HG02973 (cell line): ENCODE results near the gene TASP1.
"Not testable (repeated sequence)": the region's sequence is repeated elsewhere in the genome, so short reads cannot be mapped to it uniquely, and the experiment has no call there.

Experiments used
- ATAC-seq: cut with Tn5 transposase; IDR thresholded peaks from one replicate; pipeline ENCODE4 v1.9.1; 2021; ENCODE audit warnings: moderate library complexity; ENCODE audit not compliant: unreplicated experiment

Gene TASP1

GRCh38 chr20:13648291-13649228, 9.8 kb upstream of the TASP1 start:
- ATAC-seq: no peak

- no peak for ATAC-seq
Measured at GRCh38 chr20:13644010-13644409, 5.3 kb upstream of the TASP1 start.

GRCh38 chr20:13639150-13639497, 392 bp upstream of the TASP1 start:
- ATAC-seq: no peak

- ATAC-seq: no peak
Measured at GRCh38 chr20:13638162-13638495, 603 bp downstream of the TASP1 start.

- no peak for ATAC-seq
Measured at GRCh38 chr20:13632431-13632830, 6.3 kb downstream of the TASP1 start.

- not testable (repeated sequence) for ATAC-seq
Measured at GRCh38 chr20:13627525-13627924, 11.2 kb downstream of the TASP1 start.

- ATAC-seq: no peak
Measured at GRCh38 chr20:13626724-13627123, 12.0 kb downstream of the TASP1 start.

GRCh38 chr20:13625304-13625979, 13.3 kb downstream of the TASP1 start:
- no peak for ATAC-seq

- ATAC-seq: not testable (repeated sequence)
Measured at GRCh38 chr20:13619415-13619814, 19.3 kb downstream of the TASP1 start.

GRCh38 chr20:13618456-13618855, 20.3 kb downstream of the TASP1 start:
- ATAC-seq: not testable (repeated sequence)

- not testable (repeated sequence) for ATAC-seq
Measured at GRCh38 chr20:13617585-13617984, 21.1 kb downstream of the TASP1 start.

GRCh38 chr20:13616713-13617112, 22.0 kb downstream of the TASP1 start:
- ATAC-seq: not testable (repeated sequence)

- no peak for ATAC-seq
Measured at GRCh38 chr20:13613917-13614316, 24.8 kb downstream of the TASP1 start.

GRCh38 chr20:13611611-13612125, 27.1 kb downstream of the TASP1 start:
- no peak for ATAC-seq

GRCh38 chr20:13610184-13610583, 28.5 kb downstream of the TASP1 start:
- no peak for ATAC-seq

GRCh38 chr20:13608066-13608465, 30.7 kb downstream of the TASP1 start:
- ATAC-seq: no peak

GRCh38 chr20:13593423-13593822, 45.3 kb downstream of the TASP1 start:
- ATAC-seq: not testable (repeated sequence)

GRCh38 chr20:13588049-13588448, 50.7 kb downstream of the TASP1 start:
- ATAC-seq: no peak

GRCh38 chr20:13587370-13587769, 51.4 kb downstream of the TASP1 start:
- ATAC-seq: no peak

- no peak for ATAC-seq
Measured at GRCh38 chr20:13586133-13586532, 52.6 kb downstream of the TASP1 start.

GRCh38 chr20:13581451-13581850, 57.3 kb downstream of the TASP1 start:
- no peak for ATAC-seq

GRCh38 chr20:13580707-13581106, 58.0 kb downstream of the TASP1 start:
- ATAC-seq: no peak
